Measurements from ENCODE around the gene CLASP1. TPM values are rescaled to one million over a fixed set of nuclear protein-coding genes. Genes with fewer than 3 reads are reported as not detected.
"Not testable (repeated sequence)": the region's sequence is repeated elsewhere in the genome, so short reads cannot be mapped to it uniquely, and the experiment has no call there.

Gene CLASP1
- total RNA-seq, 1 experiment from 2014 or later = 28.2 TPM

- Histone ChIP-seq H3K4me1 (replicated peaks) (peaks cover 40% of the 10 kb centered on the region), H3K4me3 (no peak overlapping the region), H3K36me3 (no peaks in the 10 kb centered on the region), H3K27ac (no peak overlapping the region), H3K27me3 (replicated peaks) (no peaks in the 10 kb centered on the region), H3K9me3 (replicated peaks) (0 out of 2 replicates have a peak, but pooled peaks cover 2% of the 10 kb centered on the region)
- no peak for DNase-seq (ENCODE audit: low read depth in 1 of 2, low spot score in 2 of 2)
These were observed 73.5 kb downstream of the CLASP1 start for GRCh38 chr2:121575800-121576199.

- H3K9me3 ChIP-seq (replicated peaks) = 0 out of 2 replicates have a peak, but pooled peaks cover 2% of the 10 kb centered on the region
- H3K4me1 ChIP-seq (replicated peaks) = peaks cover 20% of the 10 kb centered on the region
- no peak overlapping the region for H3K4me3 ChIP-seq
- no peaks in the 10 kb centered on the region for H3K27me3 ChIP-seq (replicated peaks)
- H3K27ac ChIP-seq = no peak overlapping the region
- no peaks in the 10 kb centered on the region for H3K36me3 ChIP-seq
- DNase-seq (ENCODE audit: low read depth in 1 of 2, low spot score in 2 of 2) = no peak
These were observed 78.6 kb downstream of the CLASP1 start for GRCh38 chr2:121570667-121571055.

GRCh38 chr2:121570036-121570666 is 79.1 kb downstream of the CLASP1 start:
- Histone ChIP-seq H3K4me1 (replicated peaks) (peaks cover 20% of the 10 kb centered on the region), H3K9me3 (replicated peaks) (0 out of 2 replicates have a peak, but pooled peaks cover 2% of the 10 kb centered on the region), H3K27ac (no peak overlapping the region), H3K4me3 (no peak overlapping the region), H3K27me3 (replicated peaks) (no peaks in the 10 kb centered on the region), H3K36me3 (no peaks in the 10 kb centered on the region)
- no peak for DNase-seq (ENCODE audit: low read depth in 1 of 2, low spot score in 2 of 2)

GRCh38 chr2:121567957-121568409 is 81.3 kb downstream of the CLASP1 start:
- no peaks in the 10 kb centered on the region for H3K36me3 ChIP-seq
- DNase-seq (ENCODE audit: low read depth in 1 of 2, low spot score in 2 of 2) = no peak

GRCh38 chr2:121567452-121567851 is 81.8 kb downstream of the CLASP1 start:
- no peak overlapping the region for H3K27ac ChIP-seq

More at GRCh38 chr2:121567957-121568409, 81.3 kb downstream of the CLASP1 start:
- no peaks in the 10 kb centered on the region for H3K27me3 ChIP-seq (replicated peaks)
- H3K4me3 ChIP-seq = no peak overlapping the region
- H3K9me3 ChIP-seq (replicated peaks) = 0 out of 2 replicates have a peak, but pooled peaks cover 5% of the 10 kb centered on the region
- peaks cover 5% of the 10 kb centered on the region for H3K4me1 ChIP-seq (replicated peaks)
- H3K27ac ChIP-seq = no peak overlapping the region

GRCh38 chr2:121565389-121566250 is 83.6 kb downstream of the CLASP1 start:
- no peak overlapping the region for H3K27ac ChIP-seq
- no peaks in the 10 kb centered on the region for H3K36me3 ChIP-seq
- no peaks in the 10 kb centered on the region for H3K27me3 ChIP-seq (replicated peaks)
- DNase-seq (ENCODE audit: low read depth in 1 of 2, low spot score in 2 of 2) = no peak
- no peak overlapping the region for H3K4me3 ChIP-seq
- peaks cover 3% of the 10 kb centered on the region; the same call in 1 of the 2 replicates for H3K9me3 ChIP-seq (replicated peaks)
- H3K4me1 ChIP-seq (replicated peaks) = peaks cover 20% of the 10 kb centered on the region

More at GRCh38 chr2:121567452-121567851, 81.8 kb downstream of the CLASP1 start:
- no peak for DNase-seq (ENCODE audit: low read depth in 1 of 2, low spot score in 2 of 2)
- Histone ChIP-seq H3K4me1 (replicated peaks) (peaks cover 1% of the 10 kb centered on the region), H3K4me3 (no peak overlapping the region), H3K27me3 (replicated peaks) (no peaks in the 10 kb centered on the region), H3K36me3 (no peaks in the 10 kb centered on the region), H3K9me3 (replicated peaks) (0 out of 2 replicates have a peak, but pooled peaks cover 3% of the 10 kb centered on the region)

- Histone ChIP-seq H3K27ac (no peak overlapping the region), H3K36me3 (no peaks in the 10 kb centered on the region), H3K9me3 (replicated peaks) (peaks cover 3% of the 10 kb centered on the region; the same call in 1 of the 2 replicates), H3K4me3 (no peak overlapping the region), H3K27me3 (replicated peaks) (no peaks in the 10 kb centered on the region), H3K4me1 (replicated peaks) (peaks cover 23% of the 10 kb centered on the region)
- DNase-seq (ENCODE audit: low read depth in 1 of 2, low spot score in 2 of 2) = no peak
These were observed 84.4 kb downstream of the CLASP1 start for GRCh38 chr2:121564905-121565304.

GRCh38 chr2:121563754-121564153 is 85.5 kb downstream of the CLASP1 start:
- DNase-seq (ENCODE audit: low read depth in 1 of 2, low spot score in 2 of 2); H3K9me3 ChIP-seq (replicated peaks); H3K36me3 ChIP-seq; H3K27me3 ChIP-seq (replicated peaks); H3K4me3 ChIP-seq; H3K27ac ChIP-seq: not testable (repeated sequence)
- H3K4me1 ChIP-seq (replicated peaks) = peaks cover 23% of the 10 kb centered on the region

GRCh38 chr2:121562269-121563176 is 86.7 kb downstream of the CLASP1 start:
- Histone ChIP-seq H3K4me1 (replicated peaks) (peaks cover 23% of the 10 kb centered on the region), H3K4me3 (no peak overlapping the region), H3K9me3 (replicated peaks) (peaks cover 3% of the 10 kb centered on the region; the same call in 1 of the 2 replicates), H3K27ac (0 out of 2 replicates have a peak overlapping the region, but pooled peaks have one; percentile 6), H3K27me3 (replicated peaks) (no peaks in the 10 kb centered on the region), H3K36me3 (no peaks in the 10 kb centered on the region; the same call in 1 of the 2 replicates)
- no peak for DNase-seq (ENCODE audit: low read depth in 1 of 2, low spot score in 2 of 2)

- Histone ChIP-seq H3K4me3 (no peak overlapping the region), H3K4me1 (replicated peaks) (peaks cover 23% of the 10 kb centered on the region), H3K27me3 (replicated peaks) (no peaks in the 10 kb centered on the region), H3K9me3 (replicated peaks) (peaks cover 3% of the 10 kb centered on the region; the same call in 1 of the 2 replicates), H3K27ac (0 out of 2 replicates have a peak overlapping the region, but pooled peaks have one; percentile 6), H3K36me3 (no peaks in the 10 kb centered on the region; the same call in 1 of the 2 replicates)
- DNase-seq (ENCODE audit: low read depth in 1 of 2, low spot score in 2 of 2) = peak in 1 of 2 experiments; percentile 28
These were observed 87.5 kb downstream of the CLASP1 start for GRCh38 chr2:121561617-121562268.

- no peaks in the 10 kb centered on the region; the same call in 1 of the 2 replicates for H3K36me3 ChIP-seq
- no peak for DNase-seq (ENCODE audit: low read depth in 1 of 2, low spot score in 2 of 2)
- H3K9me3 ChIP-seq (replicated peaks) = no peaks in the 10 kb centered on the region; the same call in 1 of the 2 replicates
- peaks cover 23% of the 10 kb centered on the region for H3K4me1 ChIP-seq (replicated peaks)
- no peak overlapping the region for H3K4me3 ChIP-seq
- H3K27me3 ChIP-seq (replicated peaks) = no peaks in the 10 kb centered on the region
- H3K27ac ChIP-seq = no peak overlapping the region
These were observed 90.9 kb downstream of the CLASP1 start for GRCh38 chr2:121558329-121558728.

GRCh38 chr2:121555008-121555407 is 94.3 kb downstream of the CLASP1 start:
- no peaks in the 10 kb centered on the region for H3K27me3 ChIP-seq (replicated peaks)
- DNase-seq (ENCODE audit: low read depth in 1 of 2, low spot score in 2 of 2) = no peak
- H3K4me1 ChIP-seq (replicated peaks) = no peaks in the 10 kb centered on the region
- H3K36me3 ChIP-seq = no peaks in the 10 kb centered on the region; the same call in 1 of the 2 replicates
- H3K27ac ChIP-seq = no peak overlapping the region
- H3K9me3 ChIP-seq (replicated peaks) = peaks cover 7% of the 10 kb centered on the region; the same call in 1 of the 2 replicates
- no peak overlapping the region for H3K4me3 ChIP-seq

Data from SJSA1 (cell line).